Left lung (tissue), 14 donors: ENCODE measurements around the gene LMAN1. TPM values are rescaled to one million over a fixed set of nuclear protein-coding genes. Genes with fewer than 3 reads are reported as not detected.

ENCODE experiments used
- ATAC-seq: fragments of 200-7000 bp; cut with Tn5 transposase; one replicate; pipeline ENCODE4 v1.9.1; 2020; ENCODE audit warnings: moderate library complexity
- DNase-seq, 4 donors: peaks; one replicate each; pipeline ENCODE4 v3.0.0-alpha.2; 2013 to 2020
- H3K27ac ChIP-seq, 2 donors: fragments of 200-600 bp; sonication (generic) in 1 of 2; one replicate each; pipeline versions ENCODE4 v1.5.0 to v1.8.0; 2020 to 2021
- H3K27me3 ChIP-seq, 2 donors: fragments of 200-600 bp; sonication (generic) in 1 of 2; one replicate each; pipeline versions ENCODE4 v1.5.0 to v1.8.0; 2020 to 2021
- H3K36me3 ChIP-seq, 2 donors: fragments of 200-600 bp; sonication (generic) in 1 of 2; one replicate each; pipeline versions ENCODE4 v1.5.0 to v1.8.0; 2020 to 2021
- H3K4me1 ChIP-seq, 2 donors: fragments of 200-600 bp; one replicate each; pipeline ENCODE4 v1.8.0; 2021
- H3K4me3 ChIP-seq, 2 donors: fragments of 200-600 bp; sonication (generic) in 1 of 2; one replicate each; pipeline versions ENCODE4 v1.5.0 to v1.8.0; 2020 to 2021; ENCODE audit warnings: mild to moderate bottlenecking in 1 of 2
- H3K9me3 ChIP-seq, 2 donors: fragments of 200-600 bp; sonication (generic) in 1 of 2; one replicate each; pipeline versions ENCODE4 v1.5.0 to v1.8.0; 2020 to 2021
- intact Hi-C, 2 donors: fragments of 100-400 bp; cut with DNase I; formaldehyde crosslinking; loops; one replicate each; pipeline versions ENCODE4 v1.11.2 to v1.14.2; 2022
- long read RNA-seq, 12 donors: library from polyadenylated mRNA in 2 of 12; unstranded in 2 of 12; transcript quantifications; one replicate each; pipeline ENCODE4 v2.0.0 and lab custom pipeline, GENCODE V29; 2019 to 2026
- polyA plus RNA-seq, 6 donors: library from polyadenylated mRNA; unstranded; fragments of 120-200 nt; gene quantifications; one replicate each; pipeline ENCODE4 v1.2.1, GENCODE V29; 2013; ENCODE audit not compliant: insufficient read length in 6 of 6
- total RNA-seq, 2 donors: library from RNA; stranded (reverse); fragmentation: NEBNext Ultra II Directional; extraction: Animal tissue kit (Norgen Biotek cat#: 25700); gene quantifications; one replicate each; pipeline ENCODE4 v1.2.1, GENCODE V29; 2021
- TF ChIP-seq, protein P1 (sequence below), 2 donors: fragments of 200-600 bp; sonication (generic) in 1 of 2; IDR thresholded peaks; one replicate each; pipeline versions ENCODE4 v1.5.0 to v1.8.0; 2021; ENCODE audit warnings: antibody characterized with exemption in 2 of 2
- donor health status: DM: no; HTN: yes; CAD: no.
- donor health status: DM: no; HTN: no; CAD: no.

The LMAN1 gene
- total RNA-seq (100 to 1,000 TPM in 1 of 2 donors, 10 to 100 TPM in 1; 93.1 to 105 TPM), polyA plus RNA-seq (100 to 1,000 TPM in 3 of 6 donors, 10 to 100 TPM in 3; 88.5 to 112 (median 98.8) TPM)
- long read RNA-seq, donor 1, full-length matches to known transcripts, result 15 of 46 reads
- long read RNA-seq, donor 1, partial matches to known transcripts, result 31 of 46 reads
- long read RNA-seq, donor 1, other reads (novel, unspliced or antisense), result 0 of 46 reads
- long read RNA-seq, donor 2, full-length matches to known transcripts, result 9 of 50 reads
- long read RNA-seq, donor 2, partial matches to known transcripts, result 41 of 50 reads
- long read RNA-seq, donor 2, other reads (novel, unspliced or antisense), result 0 of 50 reads
- long read RNA-seq, donor 3, full-length matches to known transcripts, result 3 of 11 reads
- long read RNA-seq, donor 3, partial matches to known transcripts, result 8 of 11 reads
- long read RNA-seq, donor 3, other reads (novel, unspliced or antisense), result 0 of 11 reads
- long read RNA-seq, donor 4, full-length matches to known transcripts, result 3 of 86 reads
- long read RNA-seq, donor 4, partial matches to known transcripts, result 82 of 86 reads
- long read RNA-seq, donor 4, other reads (novel, unspliced or antisense), result 1 of 86 reads
- long read RNA-seq, donor 5, full-length matches to known transcripts, result 17 of 47 reads
- long read RNA-seq, donor 5, partial matches to known transcripts, result 30 of 47 reads
- long read RNA-seq, donor 5, other reads (novel, unspliced or antisense), result 0 of 47 reads
- long read RNA-seq, donor 6, full-length matches to known transcripts, result 10 of 30 reads
- long read RNA-seq, donor 6, partial matches to known transcripts, result 20 of 30 reads
- long read RNA-seq, donor 6, other reads (novel, unspliced or antisense), result 0 of 30 reads
- long read RNA-seq, donor 7, full-length matches to known transcripts, result 11 of 11 reads
- long read RNA-seq, donor 7, partial matches to known transcripts, result 0 of 11 reads
- long read RNA-seq, donor 7, other reads (novel, unspliced or antisense), result 0 of 11 reads
- long read RNA-seq, donor 8, full-length matches to known transcripts, result 11 of 27 reads
- long read RNA-seq, donor 8, partial matches to known transcripts, result 16 of 27 reads
- long read RNA-seq, donor 8, other reads (novel, unspliced or antisense), result 0 of 27 reads
- long read RNA-seq, donor 9, result 0 reads
- long read RNA-seq, donor 10, full-length matches to known transcripts, result 4 of 56 reads
- long read RNA-seq, donor 10, partial matches to known transcripts, result 51 of 56 reads
- long read RNA-seq, donor 10, other reads (novel, unspliced or antisense), result 1 of 56 reads
- long read RNA-seq, donor 11, result 0 reads
- long read RNA-seq, donor 12, full-length matches to known transcripts, result 12 of 29 reads
- long read RNA-seq, donor 12, partial matches to known transcripts, result 17 of 29 reads
- long read RNA-seq, donor 12, other reads (novel, unspliced or antisense), result 0 of 29 reads

- peak; percentile 92 to 98 (median 96) for DNase-seq
- ATAC-seq, result peak; percentile 99
- Histone ChIP-seq H3K27me3 (no peaks in the 10 kb centered on the region), H3K27ac (peak within 1 kb of the TSS; percentile 88 to 90), H3K4me3 (peak within 1 kb of the TSS; percentile 88 to 93), H3K4me1 (peaks cover 18 to 26% of the 10 kb centered on the region in 2 donors), H3K36me3 (peaks cover 0 to 15% of the 10 kb centered on the region in 2 donors), H3K9me3 (no peaks in the 10 kb centered on the region)
- intact Hi-C loops, result no loop called here
- TF ChIP-seq, protein P1, sequence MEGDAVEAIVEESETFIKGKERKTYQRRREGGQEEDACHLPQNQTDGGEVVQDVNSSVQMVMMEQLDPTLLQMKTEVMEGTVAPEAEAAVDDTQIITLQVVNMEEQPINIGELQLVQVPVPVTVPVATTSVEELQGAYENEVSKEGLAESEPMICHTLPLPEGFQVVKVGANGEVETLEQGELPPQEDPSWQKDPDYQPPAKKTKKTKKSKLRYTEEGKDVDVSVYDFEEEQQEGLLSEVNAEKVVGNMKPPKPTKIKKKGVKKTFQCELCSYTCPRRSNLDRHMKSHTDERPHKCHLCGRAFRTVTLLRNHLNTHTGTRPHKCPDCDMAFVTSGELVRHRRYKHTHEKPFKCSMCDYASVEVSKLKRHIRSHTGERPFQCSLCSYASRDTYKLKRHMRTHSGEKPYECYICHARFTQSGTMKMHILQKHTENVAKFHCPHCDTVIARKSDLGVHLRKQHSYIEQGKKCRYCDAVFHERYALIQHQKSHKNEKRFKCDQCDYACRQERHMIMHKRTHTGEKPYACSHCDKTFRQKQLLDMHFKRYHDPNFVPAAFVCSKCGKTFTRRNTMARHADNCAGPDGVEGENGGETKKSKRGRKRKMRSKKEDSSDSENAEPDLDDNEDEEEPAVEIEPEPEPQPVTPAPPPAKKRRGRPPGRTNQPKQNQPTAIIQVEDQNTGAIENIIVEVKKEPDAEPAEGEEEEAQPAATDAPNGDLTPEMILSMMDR (IDR thresholded peaks at IDR 0.05), result no peak
These were observed at the start of gene LMAN1 for GRCh38 chr18:59358712-59359575. Gene LMAN1, minus strand, starts transcription at chr18:59359265. Its CDS starts 21 bp downstream, at chr18:59359244.

- no peak overlapping the region for H3K4me3 ChIP-seq
- H3K36me3 ChIP-seq, result no peaks in the 10 kb centered on the region
- TF ChIP-seq, protein P1 (IDR thresholded peaks at IDR 0.05), result peak; percentile 80 to 92
- no peaks in the 10 kb centered on the region for H3K4me1 ChIP-seq
- no peak overlapping the region for H3K27ac ChIP-seq
- H3K27me3 ChIP-seq, result peaks cover 0 to 5% of the 10 kb centered on the region in 2 donors
- H3K9me3 ChIP-seq, result no peaks in the 10 kb centered on the region
- ATAC-seq (peak; percentile 100), DNase-seq (peak; percentile 44 to 82 (median 66))
- intact Hi-C loops, result loop anchor here in 1 of 2 donors (5.0 kb wide), 2 partner anchors 95 to 155 kb away; no protein-coding TSS in a partner anchor
These were observed 43.5 kb upstream of the LMAN1 start for GRCh38 chr18:59402432-59403090.

- no peaks in the 10 kb centered on the region for H3K36me3 ChIP-seq
- no peak overlapping the region for H3K27ac ChIP-seq
- ATAC-seq (no peak), DNase-seq (no peak)
- H3K4me3 ChIP-seq, result no peak overlapping the region
- peaks cover 0 to 11% of the 10 kb centered on the region in 2 donors for H3K27me3 ChIP-seq
- intact Hi-C loops, result loop anchor here in 1 of 2 donors (5.0 kb wide), 2 partner anchors 93 to 153 kb away; no protein-coding TSS in a partner anchor
- H3K9me3 ChIP-seq, result no peaks in the 10 kb centered on the region
- no peaks in the 10 kb centered on the region for H3K4me1 ChIP-seq
- TF ChIP-seq, protein P1 (IDR thresholded peaks at IDR 0.05), result no peak
These were observed 41.3 kb upstream of the LMAN1 start for GRCh38 chr18:59400407-59400806.
